ENCODE measurements around the gene KCNK10. TPM values are rescaled to one million over a fixed set of nuclear protein-coding genes. Genes with fewer than 3 reads are reported as not detected.

The KCNK10 gene
- polyA plus RNA-seq, 1 experiment = not detected

DNA sequence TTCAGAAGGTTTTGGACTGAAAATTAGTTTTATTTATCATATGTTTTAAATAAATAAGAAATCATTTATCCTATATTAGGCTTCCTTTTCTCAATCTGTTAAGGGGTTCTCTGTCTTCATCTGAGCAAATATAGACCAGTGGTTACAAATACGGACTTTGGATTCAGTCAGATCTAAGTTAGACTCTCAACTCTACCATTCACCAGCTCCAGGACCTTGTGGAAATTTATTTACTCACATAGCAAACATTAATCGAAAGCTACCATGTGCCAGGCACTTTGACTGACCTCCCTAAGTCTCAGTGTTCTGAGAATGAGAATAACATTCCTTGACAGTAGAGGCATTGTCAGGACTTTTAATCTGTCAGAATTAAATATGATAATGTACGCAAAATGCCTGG is 22.3 kb downstream of the KCNK10 start:
- ChIA-PET CTCF (no interaction called here), POLR2A (no interaction called here)
- no peaks in the 10 kb centered on the region for H3K36me3 ChIP-seq (ENCODE audit: control insufficient read depth, insufficient read depth, low read length)
- no peak for DNase-seq (ENCODE audit: low read depth)
- no peaks in the 10 kb centered on the region for H3K27me3 ChIP-seq (ENCODE audit: control insufficient read depth, insufficient read depth, low read length)
- H3K4me3 ChIP-seq (ENCODE audit: low read depth, low read length) = no peak overlapping the region
- TF ChIP-seq, protein P1, sequence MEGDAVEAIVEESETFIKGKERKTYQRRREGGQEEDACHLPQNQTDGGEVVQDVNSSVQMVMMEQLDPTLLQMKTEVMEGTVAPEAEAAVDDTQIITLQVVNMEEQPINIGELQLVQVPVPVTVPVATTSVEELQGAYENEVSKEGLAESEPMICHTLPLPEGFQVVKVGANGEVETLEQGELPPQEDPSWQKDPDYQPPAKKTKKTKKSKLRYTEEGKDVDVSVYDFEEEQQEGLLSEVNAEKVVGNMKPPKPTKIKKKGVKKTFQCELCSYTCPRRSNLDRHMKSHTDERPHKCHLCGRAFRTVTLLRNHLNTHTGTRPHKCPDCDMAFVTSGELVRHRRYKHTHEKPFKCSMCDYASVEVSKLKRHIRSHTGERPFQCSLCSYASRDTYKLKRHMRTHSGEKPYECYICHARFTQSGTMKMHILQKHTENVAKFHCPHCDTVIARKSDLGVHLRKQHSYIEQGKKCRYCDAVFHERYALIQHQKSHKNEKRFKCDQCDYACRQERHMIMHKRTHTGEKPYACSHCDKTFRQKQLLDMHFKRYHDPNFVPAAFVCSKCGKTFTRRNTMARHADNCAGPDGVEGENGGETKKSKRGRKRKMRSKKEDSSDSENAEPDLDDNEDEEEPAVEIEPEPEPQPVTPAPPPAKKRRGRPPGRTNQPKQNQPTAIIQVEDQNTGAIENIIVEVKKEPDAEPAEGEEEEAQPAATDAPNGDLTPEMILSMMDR (IDR thresholded peaks at IDR 0.05; ENCODE audit: insufficient read depth, low read depth, low read length) = no peak

DNA sequence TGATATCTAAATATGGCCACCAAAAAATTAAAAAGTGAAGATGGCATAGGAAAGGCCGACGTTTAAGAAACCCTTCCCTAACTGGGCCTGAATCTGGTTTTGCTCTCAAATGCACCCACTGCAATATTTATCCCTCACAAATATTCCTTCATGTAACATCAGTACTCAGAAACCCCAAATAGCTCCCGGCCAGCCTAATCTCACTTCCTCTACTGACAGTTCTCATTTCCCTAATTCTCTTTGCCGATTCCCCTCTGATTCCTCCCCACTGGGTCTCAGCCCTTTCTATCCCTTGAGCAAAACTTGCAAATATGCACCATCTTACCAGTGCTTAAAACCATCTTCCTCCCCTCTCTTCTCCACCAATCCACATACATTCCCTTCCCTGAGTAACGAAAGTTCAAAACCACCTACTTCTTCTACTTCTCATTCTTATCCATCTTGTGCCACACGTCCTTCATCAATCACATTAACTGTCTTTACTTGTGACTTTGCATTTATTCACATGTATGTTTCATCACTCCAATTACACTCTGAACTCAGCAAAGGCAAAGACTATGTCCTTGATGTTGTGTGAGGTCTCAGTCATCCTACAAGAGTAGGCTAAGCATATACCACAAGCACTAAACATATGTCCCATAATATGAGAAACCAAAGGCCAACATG is 23.1 kb downstream of the KCNK10 start:
- Histone ChIP-seq H3K4me3 (ENCODE audit: low read depth, low read length) (no peak overlapping the region), H3K27me3 (ENCODE audit: control insufficient read depth, insufficient read depth, low read length) (no peaks in the 10 kb centered on the region), H3K36me3 (ENCODE audit: control insufficient read depth, insufficient read depth, low read length) (no peaks in the 10 kb centered on the region)
- TF ChIP-seq, protein P1 (IDR thresholded peaks at IDR 0.05; ENCODE audit: insufficient read depth, low read depth, low read length) = no peak
- CTCF ChIA-PET = interaction anchor here (1.1 kb wide), 1 partner anchor 104 kb away, joined by 3 read pairs; no protein-coding TSS in a partner anchor
- no peak for DNase-seq (ENCODE audit: low read depth)
- POLR2A ChIA-PET = no interaction called here

DNA sequence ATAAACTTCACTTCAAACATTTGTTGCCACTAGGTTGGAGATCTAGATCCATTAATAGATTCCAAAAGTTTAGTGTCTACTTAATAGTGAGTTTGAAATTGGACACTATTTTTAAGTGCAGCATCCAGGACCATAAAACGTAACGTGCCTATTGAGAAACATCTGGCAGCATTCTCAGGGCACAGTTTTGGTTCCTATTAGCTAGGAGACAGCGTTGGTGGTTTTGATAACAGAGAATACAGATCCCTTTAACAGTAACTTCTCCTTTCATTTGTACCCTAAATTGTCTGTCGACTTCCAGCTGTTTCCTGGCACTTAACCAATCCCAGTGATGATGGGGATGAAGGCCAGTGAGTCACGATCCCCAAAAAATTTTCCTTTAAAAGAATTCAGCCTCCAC is 25.8 kb downstream of the KCNK10 start:
- CTCF ChIA-PET = no interaction called here

DNA sequence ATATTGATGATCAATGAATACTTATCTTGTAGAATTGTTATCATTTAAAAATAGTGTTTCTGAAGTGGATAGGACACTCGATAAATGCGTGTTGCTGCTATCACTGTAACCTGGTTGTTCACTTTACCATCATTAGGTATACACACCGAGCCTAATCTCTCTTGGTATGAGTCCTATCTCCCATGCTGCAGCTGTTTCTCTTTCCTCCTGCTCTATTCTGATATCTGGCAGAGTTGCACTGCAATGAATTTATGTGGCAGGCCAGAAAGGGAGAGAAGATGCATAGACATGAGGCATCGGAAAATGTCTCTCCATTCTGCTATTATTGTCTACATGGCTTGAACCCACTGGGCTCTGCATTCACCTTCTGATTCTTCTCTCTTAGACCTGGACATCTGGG is 26.7 kb downstream of the KCNK10 start:
- ChIA-PET POLR2A (no interaction called here), CTCF (no interaction called here)
- no peaks in the 10 kb centered on the region for H3K36me3 ChIP-seq (ENCODE audit: control insufficient read depth, insufficient read depth, low read length)
- no peak overlapping the region for H3K4me3 ChIP-seq (ENCODE audit: low read depth, low read length)
- no peak for DNase-seq (ENCODE audit: low read depth)
- H3K27me3 ChIP-seq (ENCODE audit: control insufficient read depth, insufficient read depth, low read length) = no peaks in the 10 kb centered on the region
- TF ChIP-seq, protein P1 (IDR thresholded peaks at IDR 0.05; ENCODE audit: insufficient read depth, low read depth, low read length) = no peak

More for the DNA sequence above, 25.8 kb downstream of the KCNK10 start:
- POLR2A ChIA-PET = no interaction called here
- TF ChIP-seq, protein P1 (IDR thresholded peaks at IDR 0.05; ENCODE audit: insufficient read depth, low read depth, low read length) = no peak
- H3K4me3 ChIP-seq (ENCODE audit: low read depth, low read length) = no peak overlapping the region
- H3K36me3 ChIP-seq (ENCODE audit: control insufficient read depth, insufficient read depth, low read length) = no peaks in the 10 kb centered on the region
- no peak for DNase-seq (ENCODE audit: low read depth)
- no peaks in the 10 kb centered on the region for H3K27me3 ChIP-seq (ENCODE audit: control insufficient read depth, insufficient read depth, low read length)

DNA sequence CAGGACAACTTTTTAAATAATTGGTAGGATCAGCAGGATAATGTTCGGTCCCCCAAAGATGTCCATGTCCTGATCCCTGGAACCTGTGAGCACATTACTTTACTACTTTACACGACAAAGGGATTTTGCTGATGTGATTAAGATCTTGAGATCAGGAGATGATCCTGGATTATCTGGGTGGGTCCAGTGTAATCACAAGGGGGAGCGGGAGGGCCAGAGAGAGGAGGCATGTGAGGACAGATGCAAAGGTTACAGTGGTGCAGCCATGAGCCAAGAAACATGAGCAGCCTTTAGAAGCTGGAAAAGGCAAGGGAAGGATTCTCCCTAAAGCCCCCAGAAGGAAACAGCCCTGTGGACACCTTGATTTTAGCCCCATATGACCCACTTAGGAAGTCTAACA is 33.1 kb downstream of the KCNK10 start:
- Histone ChIP-seq H3K27me3 (ENCODE audit: control insufficient read depth, insufficient read depth, low read length) (no peaks in the 10 kb centered on the region), H3K4me3 (ENCODE audit: low read depth, low read length) (no peak overlapping the region), H3K36me3 (ENCODE audit: control insufficient read depth, insufficient read depth, low read length) (no peaks in the 10 kb centered on the region)
- CTCF ChIA-PET = no interaction called here
- POLR2A ChIA-PET = no interaction called here
- TF ChIP-seq, protein P1 (IDR thresholded peaks at IDR 0.05; ENCODE audit: insufficient read depth, low read depth, low read length) = no peak
- no peak for DNase-seq (ENCODE audit: low read depth)
